Natural killer cell (primary cell): Measurements from ENCODE around the gene SPRED2. TPM values are rescaled to one million over a fixed set of nuclear protein-coding genes. Genes with fewer than 3 reads are reported as not detected.

Source experiments
- ATAC-seq, 3 donors: fragments of 150-1000 bp in 2 of 3; fragments of 200-7000 bp in 1 of 3; cut with Tn5 transposase; 1 replicate in 1 of 3; 2 replicates in 2 of 3; pipeline ENCODE4 v1.10.0; 2021; ENCODE audit warnings: mild to moderate bottlenecking in 2 of 3, moderate library complexity in 2 of 3
- DNase-seq, 2 donors: peaks; one replicate each; pipeline versions ENCODE4 v3.0.0 to v3.0.0-alpha.2; 2013 to 2021; ENCODE audit warnings: mixed read lengths in 1 of 2
- H3K27ac ChIP-seq: one replicate; pipeline ENCODE4 v1.5.1; 2013; ENCODE audit warnings: mild to moderate bottlenecking, low read length
- H3K27me3 ChIP-seq: one replicate; pipeline ENCODE4 v1.6.1; 2013; ENCODE audit warnings: low read length; ENCODE audit not compliant: control insufficient read depth, insufficient read depth
- H3K36me3 ChIP-seq: one replicate; pipeline ENCODE4 v1.6.1; 2013; ENCODE audit warnings: low read length; ENCODE audit not compliant: control insufficient read depth, insufficient read depth
- H3K4me1 ChIP-seq: one replicate; pipeline ENCODE4 v1.6.1; 2013; ENCODE audit warnings: low read length; ENCODE audit not compliant: control insufficient read depth, insufficient read depth
- H3K4me3 ChIP-seq: one replicate; pipeline ENCODE4 v1.5.1; 2013; ENCODE audit warnings: low read length
- H3K9me3 ChIP-seq: one replicate; pipeline ENCODE4 v1.6.1; 2013; ENCODE audit warnings: low read length; ENCODE audit not compliant: control insufficient read depth, insufficient read depth
- H3K27ac Mint-ChIP-seq, 2 donors: one replicate each; pipeline ENCODE4 v1.8.0; 2022; ENCODE audit warnings: mild to moderate bottlenecking in 2 of 2, mixed read lengths in 2 of 2, moderate library complexity in 1 of 2
- H3K27me3 Mint-ChIP-seq, 2 donors: one replicate each; pipeline ENCODE4 v1.8.0; 2022; ENCODE audit warnings: low read depth in 2 of 2, mixed read lengths in 2 of 2
- H3K36me3 Mint-ChIP-seq: one replicate; pipeline ENCODE4 v1.8.0; 2022; ENCODE audit warnings: mixed read lengths
- H3K4me1 Mint-ChIP-seq, 2 donors: one replicate each; pipeline ENCODE4 v1.8.0; 2022; ENCODE audit warnings: mixed read lengths in 2 of 2
- H3K4me3 Mint-ChIP-seq: one replicate; pipeline ENCODE4 v1.8.0; 2022; ENCODE audit warnings: mild to moderate bottlenecking, moderate library complexity, mixed read lengths
- H3K9me3 Mint-ChIP-seq, 2 donors: one replicate each; pipeline ENCODE4 v1.8.0; 2022; ENCODE audit warnings: mixed read lengths in 2 of 2
- WGBS: methylation state at CpG from one replicate; pipeline ENCODE4 v1.1.7; 2013; ENCODE audit warnings: missing lambda C conversion rate; ENCODE audit not compliant: insufficient coverage; 5-methylcytosine and 5-hydroxymethylcytosine counted together
- intact Hi-C: fragments of 100-400 bp; cut with micrococcal nuclease; formaldehyde crosslinking; loops from one replicate; pipeline ENCODE4 v1.14.2; 2022
- total RNA-seq, 4 donors: library from RNA; stranded (reverse); fragments of 120-200 nt in 1 of 4; gene quantifications; one replicate each; pipeline versions ENCODE4 v1.2.3 to v1.2.4, GENCODE V29; 2013 to 2022
- TF ChIP-seq, protein P1 (sequence below): fragments of 200-600 bp; IDR thresholded peaks from one replicate; pipeline ENCODE4 v1.8.0; 2022; ENCODE audit warnings: antibody characterized with exemption

SPRED2 gene
- total RNA-seq, 3 donors from 2014 or later (not counting 1 experiment from before 2014, with no cell fraction given) = 3.8 to 8.6 (median 8.3) TPM

DNA sequence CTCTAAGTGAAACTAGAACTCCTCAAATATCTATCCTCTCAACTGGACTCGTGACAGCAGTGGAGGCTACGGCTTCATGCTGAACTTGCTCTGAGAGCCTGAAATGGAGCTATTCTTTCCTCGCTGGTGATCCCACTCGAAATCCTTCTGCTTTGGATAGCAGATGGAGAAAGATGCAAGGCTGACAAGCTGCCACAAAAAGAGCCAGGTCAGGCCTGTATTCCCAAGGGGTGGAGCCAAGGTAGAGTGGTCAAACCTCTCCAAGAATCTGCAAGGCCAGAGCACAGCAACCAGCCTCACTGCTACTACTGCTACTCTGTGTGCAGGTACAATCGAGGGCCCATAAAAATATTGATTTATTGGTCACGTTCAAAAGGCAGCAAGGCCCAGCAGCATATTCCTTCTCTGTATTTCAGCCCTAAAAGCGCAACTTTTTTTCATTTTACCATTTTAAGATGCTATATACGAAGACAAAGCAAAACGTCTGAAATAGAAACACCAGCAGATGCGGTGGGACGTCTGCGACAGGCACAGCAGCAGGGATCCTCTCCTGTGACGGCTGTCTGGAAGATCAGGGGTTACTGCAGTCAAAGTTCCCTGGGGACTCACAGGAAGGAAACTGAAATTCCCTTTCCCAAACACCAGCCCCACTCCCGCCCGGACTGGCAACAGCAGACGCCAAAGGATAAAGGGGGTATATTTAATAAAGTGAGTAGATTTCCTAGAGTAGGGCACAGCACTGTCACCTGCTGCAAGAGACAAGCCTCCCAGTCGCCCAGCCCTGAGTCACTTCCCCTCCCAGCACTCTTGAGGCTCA, 2.4 kb downstream of the SPRED2 start:
- H3K36me3 Mint-ChIP-seq = no peaks in the 10 kb centered on the region
- no peaks in the 10 kb centered on the region for H3K36me3 ChIP-seq
- H3K4me1 Mint-ChIP-seq = peaks cover 8 to 12% of the 10 kb centered on the region in 2 donors
- ATAC-seq (no peak), DNase-seq (no peak)
- H3K27ac ChIP-seq = no peak overlapping the region
- peak overlapping the region; percentile 92 for H3K4me3 Mint-ChIP-seq
- no peaks in the 10 kb centered on the region for H3K9me3 ChIP-seq
- no peaks in the 10 kb centered on the region for H3K9me3 Mint-ChIP-seq
- 77% methylated on average over 14 of the region's 17 CpGs for WGBS
- H3K27me3 Mint-ChIP-seq = no peaks in the 10 kb centered on the region
- peaks cover 17% of the 10 kb centered on the region for H3K4me1 ChIP-seq
- TF ChIP-seq, protein P1, sequence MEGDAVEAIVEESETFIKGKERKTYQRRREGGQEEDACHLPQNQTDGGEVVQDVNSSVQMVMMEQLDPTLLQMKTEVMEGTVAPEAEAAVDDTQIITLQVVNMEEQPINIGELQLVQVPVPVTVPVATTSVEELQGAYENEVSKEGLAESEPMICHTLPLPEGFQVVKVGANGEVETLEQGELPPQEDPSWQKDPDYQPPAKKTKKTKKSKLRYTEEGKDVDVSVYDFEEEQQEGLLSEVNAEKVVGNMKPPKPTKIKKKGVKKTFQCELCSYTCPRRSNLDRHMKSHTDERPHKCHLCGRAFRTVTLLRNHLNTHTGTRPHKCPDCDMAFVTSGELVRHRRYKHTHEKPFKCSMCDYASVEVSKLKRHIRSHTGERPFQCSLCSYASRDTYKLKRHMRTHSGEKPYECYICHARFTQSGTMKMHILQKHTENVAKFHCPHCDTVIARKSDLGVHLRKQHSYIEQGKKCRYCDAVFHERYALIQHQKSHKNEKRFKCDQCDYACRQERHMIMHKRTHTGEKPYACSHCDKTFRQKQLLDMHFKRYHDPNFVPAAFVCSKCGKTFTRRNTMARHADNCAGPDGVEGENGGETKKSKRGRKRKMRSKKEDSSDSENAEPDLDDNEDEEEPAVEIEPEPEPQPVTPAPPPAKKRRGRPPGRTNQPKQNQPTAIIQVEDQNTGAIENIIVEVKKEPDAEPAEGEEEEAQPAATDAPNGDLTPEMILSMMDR = no peak
- intact Hi-C loops = no loop called here
- H3K4me3 ChIP-seq = peak overlapping the region; percentile 43
- peaks cover 7% of the 10 kb centered on the region for H3K27me3 ChIP-seq
- H3K27ac Mint-ChIP-seq = peak overlapping the region in 1 of 2 donors; percentile 92

DNA sequence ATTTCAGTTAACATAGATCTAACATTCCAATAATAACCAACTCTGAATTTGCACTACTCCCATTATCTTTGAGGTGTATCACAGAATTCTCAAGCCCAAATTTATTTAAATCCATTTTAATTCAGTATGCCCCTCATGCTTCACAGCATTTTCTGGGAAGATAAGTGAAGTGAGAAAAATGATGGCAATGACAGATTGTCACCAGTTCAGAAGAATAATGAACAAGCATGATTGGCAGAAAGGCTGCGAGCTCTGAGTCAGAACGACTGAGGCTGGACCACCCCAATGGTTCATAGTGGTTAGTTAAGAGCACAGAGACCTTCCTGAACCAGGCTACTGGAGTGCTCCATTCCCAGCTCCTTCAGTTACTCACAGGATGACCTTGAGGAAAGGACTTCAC, 4.9 kb downstream of the SPRED2 start:
- no peaks in the 10 kb centered on the region for H3K36me3 ChIP-seq
- Mint-ChIP-seq H3K36me3 (no peaks in the 10 kb centered on the region), H3K4me3 (no peak overlapping the region), H3K9me3 (no peaks in the 10 kb centered on the region), H3K27me3 (no peaks in the 10 kb centered on the region), H3K27ac (no peak overlapping the region), H3K4me1 (peaks cover 7 to 8% of the 10 kb centered on the region in 2 donors)
- H3K27ac ChIP-seq = no peak overlapping the region
- TF ChIP-seq, protein P1 = no peak
- DNase-seq (no peak), ATAC-seq (no peak)
- intact Hi-C loops = no loop called here
- H3K9me3 ChIP-seq = no peaks in the 10 kb centered on the region
- H3K4me1 ChIP-seq = peaks cover 7% of the 10 kb centered on the region
- H3K4me3 ChIP-seq = no peak overlapping the region
- WGBS = 95% methylated on average over 2 of the region's 2 CpGs
- no peaks in the 10 kb centered on the region for H3K27me3 ChIP-seq

- Histone ChIP-seq H3K36me3 (no peaks in the 10 kb centered on the region), H3K27me3 (no peaks in the 10 kb centered on the region), H3K27ac (no peak overlapping the region), H3K4me1 (peaks cover 8% of the 10 kb centered on the region), H3K4me3 (no peak overlapping the region), H3K9me3 (no peaks in the 10 kb centered on the region)
- Mint-ChIP-seq H3K9me3 (peaks cover 0 to 3% of the 10 kb centered on the region in 2 donors), H3K27ac (no peak overlapping the region), H3K4me3 (no peak overlapping the region), H3K36me3 (no peaks in the 10 kb centered on the region), H3K4me1 (peaks cover 13% of the 10 kb centered on the region in 2 donors), H3K27me3 (no peaks in the 10 kb centered on the region)
- ATAC-seq = no peak
- intact Hi-C loops = no loop called here
- DNase-seq = no peak
- 100% methylated on average over 1 of the region's 2 CpGs for WGBS
- TF ChIP-seq, protein P1 = no peak
Observed at GRCh38 chr2:65425276-65425675, 7.1 kb downstream of the SPRED2 start.
